GM20000 (cell line): ENCODE results near the gene PRKN.
"Not testable (repeated sequence)": the region's sequence is repeated elsewhere in the genome, so short reads cannot be mapped to it uniquely, and the experiment has no call there.

Source experiments
- DNase-seq: peaks from one replicate; pipeline ENCODE4 v3.0.0; 2012; ENCODE audit warnings: low spot score
- CTCF ChIP-seq: IDR thresholded peaks from 2 replicates; pipeline ENCODE4 v1.5.1; 2012; ENCODE audit warnings: mild to moderate bottlenecking, control low read depth; ENCODE audit errors: extremely low read depth, missing control alignments

The PRKN gene

GRCh38 chr6:161829291-161829729 is 898.3 kb downstream of the PRKN start:
- DNase-seq, result no peak
- TF ChIP-seq CTCF, result no peak

GRCh38 chr6:161828355-161828754 is 899.2 kb downstream of the PRKN start:
- DNase-seq, result no peak
- TF ChIP-seq CTCF, result no peak

- no peak for TF ChIP-seq CTCF
Measured at GRCh38 chr6:161826512-161826911, 901.1 kb downstream of the PRKN start.

GRCh38 chr6:161822204-161822603 is 905.4 kb downstream of the PRKN start:
- DNase-seq, result not testable (repeated sequence)

More at GRCh38 chr6:161826512-161826911, 901.1 kb downstream of the PRKN start:
- no peak for DNase-seq

- DNase-seq, result no peak
- no peak for TF ChIP-seq CTCF
Measured at GRCh38 chr6:161817881-161818280, 909.7 kb downstream of the PRKN start.

GRCh38 chr6:161815965-161816364 is 911.6 kb downstream of the PRKN start:
- no peak for DNase-seq
- no peak for TF ChIP-seq CTCF

- TF ChIP-seq CTCF, result no peak
- no peak for DNase-seq
Measured at GRCh38 chr6:161813156-161813555, 914.4 kb downstream of the PRKN start.

GRCh38 chr6:161809971-161810370 is 917.6 kb downstream of the PRKN start:
- no peak for TF ChIP-seq CTCF
- DNase-seq, result no peak
